H1 (cell line): ENCODE results near the gene CDRT4. TPM values are rescaled to one million over a fixed set of nuclear protein-coding genes. Genes with fewer than 3 reads are reported as not detected.

Experiments used
- CTCF ChIA-PET: fragments of 300-600 bp; sonication (Branson Sonifier 250); formaldehyde crosslinking; loops from one replicate; lab custom pipeline; 2021; ENCODE audit not compliant: partially characterized antibody; lab: Charles Lee
- POLR2A ChIA-PET: fragments of 300-600 bp; sonication (Branson Sonifier 250); formaldehyde crosslinking; loops from one replicate; lab custom pipeline; 2021; ENCODE audit warnings: inconsistent platforms; ENCODE audit not compliant: partially characterized antibody; lab: Charles Lee
- DNase-seq, 2 experiments: peaks; one replicate each; pipeline versions ENCODE4 v3.0.0 to v3.0.0-alpha.2; 2010 to 2022; ENCODE audit warnings: low spot score in 2 of 2, low read depth in 1 of 2, mixed read lengths in 1 of 2
- FAIRE-seq: peaks from 2 replicates; lab custom pipeline; 2011; peaks lifted over from hg19 to GRCh38; lab: Jason Lieb, UNC
- H2AFZ ChIP-seq: 2 replicates; pipeline ENCODE4 v1.8.1; 2012; ENCODE audit warnings: low read length, inconsistent platforms
- H2AK5ac ChIP-seq: 2 replicates; pipeline ENCODE4 v1.6.1; 2013; ENCODE audit warnings: low read depth, low read length
- H2BK120ac ChIP-seq: replicated peaks from 2 replicates; pipeline ENCODE3; 2013; ENCODE audit warnings: low read depth, low read length, inconsistent platforms
- H2BK12ac ChIP-seq: 2 replicates; pipeline ENCODE4 v1.6.1; 2013; ENCODE audit warnings: low read depth, low read length
- H2BK15ac ChIP-seq: 2 replicates; pipeline ENCODE4 v1.6.1; 2013; ENCODE audit warnings: low read length
- H2BK20ac ChIP-seq: 2 replicates; pipeline ENCODE4 v1.6.1; 2013; ENCODE audit warnings: low read length
- H2BK5ac ChIP-seq: 2 replicates; pipeline ENCODE4 v1.6.1; 2013; ENCODE audit warnings: low read depth, low read length
- H3K14ac ChIP-seq: 2 replicates; pipeline ENCODE4 v1.6.1; 2013; ENCODE audit warnings: inconsistent platforms; ENCODE audit not compliant: insufficient read length
- H3K18ac ChIP-seq: 2 replicates; pipeline ENCODE4 v1.6.1; 2013; ENCODE audit warnings: low read length; ENCODE audit errors: extremely low read depth
- H3K23ac ChIP-seq: 2 replicates; pipeline ENCODE4 v1.6.1; 2013; ENCODE audit warnings: inconsistent platforms; ENCODE audit not compliant: insufficient read length
- H3K23me2 ChIP-seq: 2 replicates; pipeline ENCODE4 v1.6.1; 2013; ENCODE audit warnings: low read depth, low read length
- H3K27ac ChIP-seq: 2 replicates; pipeline ENCODE4 v1.6.1; 2011; ENCODE audit warnings: low read depth, low read length, inconsistent platforms
- H3K27me3 ChIP-seq, 4 experiments: replicated peaks in 1 of 4; 1 replicate in 1 of 4; 2 replicates in 3 of 4; pipeline versions ENCODE4 v1.6.1 to v1.8.1; 2011 to 2013; ENCODE audit warnings: low read length in 3 of 4, mild to moderate bottlenecking in 3 of 4, inconsistent platforms in 2 of 4, mixed read lengths in 2 of 4, moderate library complexity in 1 of 4; ENCODE audit not compliant: control insufficient read depth in 3 of 4, insufficient read depth in 3 of 4; ENCODE audit errors: extremely low read depth in 1 of 4
- H3K36me3 ChIP-seq, 4 experiments: 2 replicates each; pipeline versions ENCODE4 v1.6.1 to v1.8.1; 2011 to 2013; ENCODE audit warnings: mild to moderate bottlenecking in 4 of 4, low read length in 3 of 4, moderate library complexity in 2 of 4, control low read depth in 1 of 4, inconsistent platforms in 1 of 4; ENCODE audit not compliant: insufficient read depth in 4 of 4, control insufficient read depth in 2 of 4
- H3K4ac ChIP-seq: replicated peaks from 2 replicates; pipeline ENCODE3; 2013; ENCODE audit warnings: low read length, low read depth, mixed read lengths, inconsistent platforms; ENCODE audit not compliant: insufficient read length
- H3K4me1 ChIP-seq, 4 experiments: replicated peaks in 1 of 4; 1 replicate in 1 of 4; 2 replicates in 3 of 4; pipeline versions ENCODE4 v1.6.1 to v1.8.1; 2011 to 2013; ENCODE audit warnings: low read length in 3 of 4, inconsistent platforms in 2 of 4, mixed read lengths in 1 of 4; ENCODE audit not compliant: insufficient read depth in 4 of 4, control insufficient read depth in 3 of 4
- H3K4me2 ChIP-seq, 2 experiments: 2 replicates each; pipeline versions ENCODE4 v1.6.1 to v1.8.1; 2011 to 2013; ENCODE audit warnings: low read depth in 2 of 2, low read length in 2 of 2, control low read depth in 1 of 2, inconsistent platforms in 1 of 2, mild to moderate bottlenecking in 1 of 2; ENCODE audit not compliant: insufficient read depth in 1 of 2
- H3K4me3 ChIP-seq, 4 experiments: fragments of 200-600, 300-600 bp in 1 of 4; sonication (generic), shearing (Covaris generic), sonication (Bioruptor Twin) in 1 of 4; 2 replicates each; pipeline versions ENCODE4 v1.5.1 to v1.8.1; 2011 to 2016; ENCODE audit warnings: low read length in 4 of 4, low read depth in 3 of 4, control low read depth in 2 of 4, inconsistent platforms in 2 of 4, mild to moderate bottlenecking in 2 of 4, mixed read lengths in 1 of 4, moderate library complexity in 1 of 4; ENCODE audit not compliant: insufficient read depth in 2 of 4; ENCODE audit errors: extremely low read depth in 1 of 4
- H3K56ac ChIP-seq: replicated peaks from 2 replicates; pipeline ENCODE3; 2013; ENCODE audit warnings: low read depth, mild to moderate bottlenecking, mixed read lengths, low read length, inconsistent platforms; ENCODE audit not compliant: insufficient read length
- H3K79me1 ChIP-seq: 2 replicates; pipeline ENCODE4 v1.6.1; 2013; ENCODE audit warnings: low read depth, low read length, control low read depth
- H3K79me2 ChIP-seq, 2 experiments: 2 replicates each; pipeline versions ENCODE4 v1.6.1 to v1.8.1; 2012 to 2013; ENCODE audit warnings: low read length in 2 of 2, mild to moderate bottlenecking in 2 of 2, inconsistent platforms in 1 of 2; ENCODE audit not compliant: insufficient read depth in 2 of 2, control insufficient read depth in 1 of 2
- H3K9ac ChIP-seq, 4 experiments: replicated peaks in 1 of 4; 1 replicate in 1 of 4; 2 replicates in 3 of 4; pipeline versions ENCODE4 v1.6.1 to v1.8.1; 2011 to 2013; ENCODE audit warnings: low read depth in 3 of 4, low read length in 3 of 4, control low read depth in 2 of 4, mild to moderate bottlenecking in 2 of 4, moderate library complexity in 2 of 4, inconsistent platforms in 1 of 4; ENCODE audit errors: extremely low read depth in 1 of 4
- H3K9me3 ChIP-seq, 2 experiments: 2 replicates each; pipeline versions ENCODE4 v1.6.1 to v1.8.1; 2012 to 2013; ENCODE audit warnings: mild to moderate bottlenecking in 2 of 2, moderate library complexity in 2 of 2, control low read depth in 1 of 2, inconsistent platforms in 1 of 2, low read depth in 1 of 2, low read length in 1 of 2, mixed read lengths in 1 of 2; ENCODE audit not compliant: insufficient read depth in 2 of 2
- H4K20me1 ChIP-seq, 2 experiments: replicated peaks in 1 of 2; 2 replicates each; pipeline versions ENCODE3 to v1.8.1; 2011 to 2013; ENCODE audit warnings: inconsistent platforms in 2 of 2, low read length in 2 of 2, mild to moderate bottlenecking in 1 of 2; ENCODE audit not compliant: insufficient read depth in 2 of 2, control insufficient read depth in 1 of 2
- H4K5ac ChIP-seq: 2 replicates; pipeline ENCODE4 v1.6.1; 2013; ENCODE audit warnings: low read length, low read depth, mixed read lengths, inconsistent platforms; ENCODE audit not compliant: insufficient read length
- H4K8ac ChIP-seq: 2 replicates; pipeline ENCODE4 v1.8.0; 2013; ENCODE audit warnings: mild to moderate bottlenecking, moderate library complexity, low read length, inconsistent platforms; ENCODE audit not compliant: insufficient read depth; ENCODE audit errors: extremely low read depth
- H4K91ac ChIP-seq: replicated peaks from 2 replicates; pipeline ENCODE3; 2013; ENCODE audit warnings: low read length, mixed read lengths, inconsistent platforms; ENCODE audit not compliant: insufficient read length
- BCL11A ChIP-seq, 2 experiments: IDR thresholded peaks; one replicate each; pipeline ENCODE4 v1.6.1; 2011; ENCODE audit warnings: low read depth in 2 of 2, low read length in 2 of 2, mild to moderate bottlenecking in 2 of 2
- BRCA1 ChIP-seq: IDR thresholded peaks from 2 replicates; pipeline ENCODE4 v1.6.1; 2012; ENCODE audit warnings: low read depth, low read length, improper control_type of control experiment
- CEBPB ChIP-seq: IDR thresholded peaks from 2 replicates; pipeline ENCODE4 v1.6.1; 2012; ENCODE audit warnings: low read depth, low read length
- CREB1 ChIP-seq: IDR thresholded peaks from 2 replicates; pipeline ENCODE4 v1.6.1; 2012; ENCODE audit warnings: inconsistent platforms
- CTBP2 ChIP-seq: IDR thresholded peaks from 2 replicates; pipeline ENCODE4 v1.7.0; 2011; ENCODE audit warnings: borderline replicate concordance, mild to moderate bottlenecking, moderate library complexity, mixed read lengths, low read length; ENCODE audit not compliant: insufficient read depth, insufficient read length
- HDAC2 ChIP-seq, 2 experiments: fragments of 300-600 bp in 1 of 2; sonication (generic) in 1 of 2; IDR thresholded peaks; 2 replicates each; pipeline ENCODE4 v1.6.1; 2011 to 2012; ENCODE audit warnings: low read depth in 2 of 2, low read length in 2 of 2, mild to moderate bottlenecking in 2 of 2, moderate library complexity in 2 of 2, borderline replicate concordance in 1 of 2, inconsistent platforms in 1 of 2
- KDM4A ChIP-seq: IDR thresholded peaks from one replicate; pipeline ENCODE4 v1.7.1; 2012; ENCODE audit warnings: low read depth, mild to moderate bottlenecking, moderate library complexity, low read length, inconsistent platforms; ENCODE audit not compliant: severe bottlenecking
- MAFK ChIP-seq: IDR thresholded peaks from 2 replicates; pipeline ENCODE4 v1.6.1; 2012; ENCODE audit warnings: low read depth, mild to moderate bottlenecking, improper control_type of control experiment, low read length
- RXRA ChIP-seq: IDR thresholded peaks from 2 replicates; pipeline ENCODE4 v1.6.1; 2011; ENCODE audit warnings: low read depth, mild to moderate bottlenecking, low read length, moderate library complexity; ENCODE audit not compliant: insufficient read depth
- SAP30 ChIP-seq: fragments of 300-600 bp; sonication (generic); IDR thresholded peaks from 2 replicates; pipeline ENCODE4 v1.7.1; 2012; ENCODE audit warnings: low read length, moderate library complexity, mild to moderate bottlenecking, inconsistent platforms; ENCODE audit not compliant: insufficient read depth, insufficient replicate concordance
- SP4 ChIP-seq: IDR thresholded peaks from 2 replicates; pipeline ENCODE4 v1.6.1; 2012; ENCODE audit warnings: low read length, inconsistent platforms
- WGBS, 2 experiments: shearing (Covaris generic) in 1 of 2; methylation state at CpG; one replicate each; pipeline versions ENCODE4 v1.1.6 to v1.1.7; 2013 to 2015; ENCODE audit warnings: low lambda C conversion rate in 2 of 2, mixed read lengths in 2 of 2, inconsistent platforms in 1 of 2, low coverage in 1 of 2, missing lambda C conversion rate in 1 of 2; ENCODE audit not compliant: insufficient replicate concordance in 2 of 2, insufficient coverage in 1 of 2, insufficient read length in 1 of 2; ENCODE audit errors: extremely low coverage in 1 of 2, missing lambda C conversion rate in 1 of 2; 5-methylcytosine and 5-hydroxymethylcytosine counted together
- polyA plus RNA-seq, 7 experiments: library from polyadenylated mRNA; depleted of rRNA in 3 of 7; stranded (reverse) in 5 of 7; unstranded in 2 of 7; fragments of >200 nt in 5 of 7; fragments of 200-250 nt in 2 of 7; gene quantifications; 1 replicate in 5 of 7; 2 replicates in 1 of 7; 4 replicates in 1 of 7; pipeline versions ENCODE4 v1.2.1 to v1.2.3, GENCODE V29; 2011 to 2013; ENCODE audit warnings: missing spikeins in 2 of 7, mixed read lengths in 2 of 7
- total RNA-seq: library from RNA; stranded (reverse); fragmentation: NEBNext Ultra II Directional; extraction: Animal tissue kit (Norgen Biotek cat#: 25700); gene quantifications from 2 replicates; pipeline ENCODE4 v1.2.1, GENCODE V29; 2021
- TF ChIP-seq, protein P1 (sequence below): IDR thresholded peaks from 2 replicates; pipeline ENCODE4 v1.6.1; 2011; ENCODE audit warnings: low read length, improper control_type of control experiment

Gene CDRT4
- total and polyA plus RNA-seq, 2 of the 8 experiments (the other 6 are each of a cell fraction or from before 2014, with no cell fraction given): 2.6 to 5.6 TPM

DNA sequence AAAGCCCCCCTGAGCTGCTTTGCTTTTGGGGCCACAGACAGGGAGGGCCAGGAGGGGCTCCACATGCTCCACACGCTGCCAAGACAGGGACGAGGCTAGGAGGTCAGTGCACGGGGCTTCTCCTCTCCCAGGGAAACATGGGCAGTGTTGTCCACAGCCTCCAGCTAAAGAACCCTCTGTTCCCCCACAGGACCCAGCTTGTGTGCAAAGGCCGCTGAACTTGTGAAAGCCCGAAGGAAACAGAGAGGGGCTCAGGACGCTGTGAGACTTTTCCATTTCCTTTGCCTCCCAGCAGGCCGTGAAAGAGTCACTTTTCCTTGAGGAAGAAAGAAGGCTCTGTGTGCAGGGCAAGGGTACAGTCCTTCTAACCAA, 9.7 kb downstream of the CDRT4 start:
- no peak overlapping the region for H2BK5ac ChIP-seq
- no peak overlapping the region for H3K27ac ChIP-seq
- H2BK12ac ChIP-seq: no peak overlapping the region
- H3K79me2 ChIP-seq: no peaks in the 10 kb centered on the region
- H4K91ac ChIP-seq: no peak overlapping the region
- H2AFZ ChIP-seq: no peak overlapping the region
- no peak overlapping the region for H3K4me3 ChIP-seq
- H3K79me1 ChIP-seq: no peaks in the 10 kb centered on the region; the same call in 1 of the 2 replicates
- no peak overlapping the region for H2BK15ac ChIP-seq
- no peak for TF ChIP-seq CREB1
- TF ChIP-seq BCL11A (IDR thresholded peaks at IDR 0.05; ENCODE audit: low read depth in 2 of 2, low read length in 2 of 2): no peak
- TF ChIP-seq MAFK: no peak
- no peak for TF ChIP-seq CTBP2
- TF ChIP-seq BRCA1: no peak
- TF ChIP-seq HDAC2 (IDR thresholded peaks at IDR 0.05; ENCODE audit: borderline replicate concordance in 1 of 2, low read depth in 2 of 2, low read length in 2 of 2): no peak
- TF ChIP-seq KDM4A: no peak
- no peak for TF ChIP-seq SP4
- no peak for TF ChIP-seq RXRA
- no peak for TF ChIP-seq SAP30
- TF ChIP-seq, protein P1, sequence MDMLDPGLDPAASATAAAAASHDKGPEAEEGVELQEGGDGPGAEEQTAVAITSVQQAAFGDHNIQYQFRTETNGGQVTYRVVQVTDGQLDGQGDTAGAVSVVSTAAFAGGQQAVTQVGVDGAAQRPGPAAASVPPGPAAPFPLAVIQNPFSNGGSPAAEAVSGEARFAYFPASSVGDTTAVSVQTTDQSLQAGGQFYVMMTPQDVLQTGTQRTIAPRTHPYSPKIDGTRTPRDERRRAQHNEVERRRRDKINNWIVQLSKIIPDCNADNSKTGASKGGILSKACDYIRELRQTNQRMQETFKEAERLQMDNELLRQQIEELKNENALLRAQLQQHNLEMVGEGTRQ: no peak
- TF ChIP-seq CEBPB: no peak
- H3K27me3 ChIP-seq: no peaks in the 10 kb centered on the region
- H3K4ac ChIP-seq: no peak overlapping the region
- H3K9me3 ChIP-seq: peaks cover 3% of the 10 kb centered on the region in 2 experiments; a peak in 1 of 4 replicates
- no peak overlapping the region for H3K4me2 ChIP-seq
- 84% methylated on average over 7 of the region's 7 CpGs; no CpG with 5 or more reads in 1 of the 2 experiments for WGBS, 2 experiments
- H3K14ac ChIP-seq: no peak overlapping the region
- no peak for FAIRE-seq
- no peaks in the 10 kb centered on the region for H4K20me1 ChIP-seq
- no peak overlapping the region for H3K23ac ChIP-seq
- H3K4me1 ChIP-seq: no peaks in the 10 kb centered on the region
- H3K36me3 ChIP-seq: peaks cover 0 to 6% (median 1%) of the 10 kb centered on the region in 4 experiments; a peak in 4 of 8 replicates
- no peak overlapping the region for H3K9ac ChIP-seq
- no peak overlapping the region for H2BK20ac ChIP-seq
- no peaks in the 10 kb centered on the region; the same call in 1 of the 2 replicates for H3K23me2 ChIP-seq
- no peak overlapping the region for H3K56ac ChIP-seq
- CTCF ChIA-PET: interaction anchor here (0.7 to 3.6 kb wide), 12 partner anchors 12 to 229 kb away, joined by 3 to 26 read pairs (median 4); no protein-coding TSS in a partner anchor
- no peak overlapping the region for H3K18ac ChIP-seq
- POLR2A ChIA-PET: interaction anchor here (1.6 kb wide), 1 partner anchor 25 kb away, joined by 4 read pairs; no protein-coding TSS in a partner anchor
- H2BK120ac ChIP-seq: no peak overlapping the region
- no peak overlapping the region for H2AK5ac ChIP-seq
- DNase-seq: no peak
- no peak overlapping the region for H4K8ac ChIP-seq
- H4K5ac ChIP-seq: no peak overlapping the region
